ENCODE measurements around the gene DCANP1. TPM values are rescaled to one million over a fixed set of nuclear protein-coding genes. Genes with fewer than 3 reads are reported as not detected.

DCANP1 gene
- total RNA-seq, 2 experiments from 2014 or later: not detected

DNA sequence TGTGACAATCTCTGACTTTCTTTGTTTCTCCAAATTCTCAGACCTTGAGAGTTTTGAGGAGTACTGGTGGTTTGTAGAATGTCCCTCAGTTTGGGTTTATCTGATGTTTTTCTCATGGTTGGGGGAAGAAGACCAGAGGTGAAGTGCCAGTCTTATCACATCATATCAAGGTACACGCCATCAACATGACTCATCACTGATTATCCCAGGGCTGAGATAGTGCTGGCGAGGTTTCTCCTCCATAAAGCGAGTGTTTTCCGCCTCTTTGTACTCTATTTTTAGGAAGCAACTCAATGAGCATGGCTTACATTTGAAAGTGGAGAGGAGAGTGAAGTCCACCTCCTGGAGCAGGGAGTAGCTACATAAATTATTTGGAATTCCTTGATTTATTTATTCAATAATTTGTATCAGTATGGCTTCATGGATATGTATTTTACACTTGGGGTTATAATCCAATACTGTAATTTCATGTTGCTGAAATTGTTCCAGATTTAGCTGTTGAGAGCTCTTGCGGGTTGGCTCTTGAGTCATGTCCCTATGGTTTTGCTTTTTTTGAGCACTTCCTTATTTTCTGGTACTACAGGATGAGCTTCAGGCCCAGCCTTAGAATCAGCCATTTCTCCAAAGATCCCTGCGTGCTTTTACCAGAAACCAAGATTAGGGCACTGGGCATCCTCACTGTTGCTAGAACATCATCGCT is 23.9 kb downstream of the DCANP1 start:
- intact Hi-C loops (cut with micrococcal nuclease; ENCODE audit: unreplicated experiment): no loop called here
- H3K9me2 ChIP-seq (ENCODE audit: insufficient read depth, low read length): no peaks in the 10 kb centered on the region
- H3K4me3 ChIP-seq (ENCODE audit: low read depth, low read length, poor library complexity, severe bottlenecking): no peak overlapping the region
- CTCF ChIA-PET (ENCODE audit: unreplicated experiment): no interaction called here
- H2AFZ ChIP-seq (ENCODE audit: low read length): no peak overlapping the region
- POLR2A ChIA-PET: no interaction called here
- no peak overlapping the region for H3K4me2 ChIP-seq (ENCODE audit: low read length)
- H3K79me2 ChIP-seq (ENCODE audit: insufficient read depth, low read depth, low read length): no peaks in the 10 kb centered on the region
- H4K20me1 ChIP-seq (ENCODE audit: insufficient read depth, low read length): no peaks in the 10 kb centered on the region
- TF ChIP-seq CTCF (conservative IDR thresholded peaks at IDR 0.05; ENCODE audit: low read length) (no peak), EZH2phosphoT487 (IDR thresholded peaks at IDR 0.05; ENCODE audit: borderline replicate concordance, low read depth, low read length) (no peak)
- H3K9me3 ChIP-seq (ENCODE audit: low read length): peaks cover 3% of the 10 kb centered on the region; the same call in 1 of the 2 replicates
- no peak overlapping the region for H3K27ac ChIP-seq (ENCODE audit: low read depth, low read length, poor library complexity, severe bottlenecking)
- H3K36me3 ChIP-seq (ENCODE audit: insufficient read depth, low read length): no peaks in the 10 kb centered on the region
- DNase-seq (ENCODE audit: low spot score): no peak
- BruUV-seq (replicated peaks): no TSS peak
- no peaks in the 10 kb centered on the region for H3K4me1 ChIP-seq (ENCODE audit: insufficient read depth, low read length, poor library complexity, severe bottlenecking)

- no peak overlapping the region for H3K27ac ChIP-seq (ENCODE audit: low read depth, low read length, poor library complexity, severe bottlenecking)
- CTCF ChIA-PET (ENCODE audit: unreplicated experiment): no interaction called here
- H3K9me3 ChIP-seq (ENCODE audit: low read length): peaks cover 3% of the 10 kb centered on the region; the same call in 1 of the 2 replicates
- DNase-seq (ENCODE audit: low spot score): no peak
- H4K20me1 ChIP-seq (ENCODE audit: insufficient read depth, low read length): no peaks in the 10 kb centered on the region
- H3K4me2 ChIP-seq (ENCODE audit: low read length): no peak overlapping the region
- intact Hi-C loops (cut with micrococcal nuclease; ENCODE audit: unreplicated experiment): no loop called here
- H2AFZ ChIP-seq (ENCODE audit: low read length): no peak overlapping the region
- H3K4me3 ChIP-seq (ENCODE audit: low read depth, low read length, poor library complexity, severe bottlenecking): no peak overlapping the region
- no peaks in the 10 kb centered on the region for H3K79me2 ChIP-seq (ENCODE audit: insufficient read depth, low read depth, low read length)
- no peaks in the 10 kb centered on the region for H3K9me2 ChIP-seq (ENCODE audit: insufficient read depth, low read length)
- BruUV-seq (replicated peaks): no TSS peak
- TF ChIP-seq CTCF (conservative IDR thresholded peaks at IDR 0.05; ENCODE audit: low read length) (no peak), EZH2phosphoT487 (IDR thresholded peaks at IDR 0.05; ENCODE audit: borderline replicate concordance, low read depth, low read length) (no peak)
- no peaks in the 10 kb centered on the region for H3K36me3 ChIP-seq (ENCODE audit: insufficient read depth, low read length)
- H3K4me1 ChIP-seq (ENCODE audit: insufficient read depth, low read length, poor library complexity, severe bottlenecking): no peaks in the 10 kb centered on the region
- POLR2A ChIA-PET: no interaction called here
Measured at GRCh38 chr5:135422419-135422818, 24.7 kb downstream of the DCANP1 start.

DNA sequence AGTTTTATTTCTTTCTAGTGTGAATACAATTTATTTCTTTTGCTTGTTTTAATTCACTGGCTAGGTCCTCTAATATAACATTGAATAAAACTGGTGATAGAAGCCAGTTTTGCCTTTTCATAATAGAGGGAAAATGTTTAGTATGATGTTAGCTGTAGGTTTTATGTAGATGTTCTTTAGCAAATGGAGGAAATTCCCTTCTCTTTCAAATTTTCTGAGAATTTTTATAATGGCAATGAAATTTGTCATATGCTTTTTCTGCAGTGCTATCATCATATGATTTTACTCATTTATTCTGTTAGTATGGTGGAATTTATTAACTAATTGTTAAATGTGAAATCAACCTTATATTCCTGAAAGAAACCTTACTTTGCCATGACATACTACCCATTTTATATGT is 30.1 kb downstream of the DCANP1 start:
- BruUV-seq (replicated peaks): no TSS peak
- H3K9me3 ChIP-seq (ENCODE audit: low read length): peaks cover 3% of the 10 kb centered on the region; the same call in 1 of the 2 replicates
- intact Hi-C loops (cut with micrococcal nuclease; ENCODE audit: unreplicated experiment): no loop called here
- H2AFZ ChIP-seq (ENCODE audit: low read length): no peak overlapping the region
- H3K9me2 ChIP-seq (ENCODE audit: insufficient read depth, low read length): no peaks in the 10 kb centered on the region
- no peaks in the 10 kb centered on the region for H3K79me2 ChIP-seq (ENCODE audit: insufficient read depth, low read depth, low read length)
- H3K4me1 ChIP-seq (ENCODE audit: insufficient read depth, low read length, poor library complexity, severe bottlenecking): no peaks in the 10 kb centered on the region
- TF ChIP-seq CTCF (conservative IDR thresholded peaks at IDR 0.05; ENCODE audit: low read length) (no peak), EZH2phosphoT487 (IDR thresholded peaks at IDR 0.05; ENCODE audit: borderline replicate concordance, low read depth, low read length) (no peak)
- DNase-seq (ENCODE audit: low spot score): no peak
- no peaks in the 10 kb centered on the region for H3K36me3 ChIP-seq (ENCODE audit: insufficient read depth, low read length)
- no peak overlapping the region for H3K4me3 ChIP-seq (ENCODE audit: low read depth, low read length, poor library complexity, severe bottlenecking)
- H3K27ac ChIP-seq (ENCODE audit: low read depth, low read length, poor library complexity, severe bottlenecking): no peak overlapping the region
- no peak overlapping the region for H3K4me2 ChIP-seq (ENCODE audit: low read length)
- ChIA-PET POLR2A (no interaction called here), CTCF (ENCODE audit: unreplicated experiment) (no interaction called here)
- H4K20me1 ChIP-seq (ENCODE audit: insufficient read depth, low read length): no peaks in the 10 kb centered on the region
